Adrenal gland (tissue), 5 donors: ENCODE measurements around the gene HDGF.

Experiments used
- CTCF ChIP-seq, 6 experiments: fragments of 450-650 bp in 4 of 6; fragments of 200-600 bp in 2 of 6; sonication (generic) in 1 of 6; IDR thresholded peaks; 1 replicate in 5 of 6; 2 replicates in 1 of 6; pipeline versions ENCODE4 v1.5.1 to v1.8.0; 2016 to 2021; ENCODE audit warnings: antibody characterized with exemption in 6 of 6, mild to moderate bottlenecking in 2 of 6, moderate library complexity in 1 of 6
- POLR2A ChIP-seq, 2 donors: fragments of 450-650 bp; IDR thresholded peaks; one replicate each; pipeline ENCODE4 v1.6.1; 2017; ENCODE audit warnings: antibody characterized with exemption in 2 of 2, mild to moderate bottlenecking in 2 of 2, moderate library complexity in 1 of 2
- donor health status: DM: no; HTN: no; CAD: no.

GRCh38 chr1:156746728-156747631 is 4.5 kb downstream of the HDGF start:
- TF ChIP-seq CTCF (IDR thresholded peaks at IDR 0.05) (peak in 3 of 6 experiments; percentile 9 to 20 (median 19)), POLR2A (IDR thresholded peaks at IDR 0.05) (peak in 1 of 2 donors; percentile 50)
